Activated CD8-positive, alpha-beta memory T cell treated with anti-CD3 and anti-CD28 coated beads, Interleukin-2, amount 50 U/mL, for 24 hours (primary cell): ENCODE measurements around the gene PPP2R3A.

Experiments
- DNase-seq: peaks from one replicate; pipeline ENCODE4 v3.0.0-alpha.2; 2020; ENCODE audit errors: extremely low read depth

PPP2R3A gene

GRCh38 chr3:135967867-135968266 is 2.3 kb downstream of the PPP2R3A start:
- DNase-seq = no peak

- no peak for DNase-seq
These were observed 5.1 kb downstream of the PPP2R3A start for GRCh38 chr3:135970506-135971116.

GRCh38 chr3:135973841-135974240 is 8.3 kb downstream of the PPP2R3A start:
- DNase-seq = no peak

- no peak for DNase-seq
These were observed 9.5 kb downstream of the PPP2R3A start for GRCh38 chr3:135975053-135975452.

- DNase-seq = no peak
These were observed 10.0 kb downstream of the PPP2R3A start for GRCh38 chr3:135975536-135975935.

- no peak for DNase-seq
These were observed 14.8 kb downstream of the PPP2R3A start for GRCh38 chr3:135980343-135980742.

- no peak for DNase-seq
These were observed 16.3 kb downstream of the PPP2R3A start for GRCh38 chr3:135981701-135982403.

- DNase-seq = no peak
These were observed 16.9 kb downstream of the PPP2R3A start for GRCh38 chr3:135982404-135982761.

GRCh38 chr3:135982922-135983581 is 17.5 kb downstream of the PPP2R3A start:
- no peak for DNase-seq

GRCh38 chr3:135987661-135988060 is 22.1 kb downstream of the PPP2R3A start:
- DNase-seq = no peak

- DNase-seq = no peak
These were observed 23.7 kb downstream of the PPP2R3A start for GRCh38 chr3:135989242-135989641.

GRCh38 chr3:135990903-135991302 is 25.4 kb downstream of the PPP2R3A start:
- no peak for DNase-seq

GRCh38 chr3:135991621-135992020 is 26.1 kb downstream of the PPP2R3A start:
- DNase-seq = no peak

GRCh38 chr3:135992072-135992471 is 26.5 kb downstream of the PPP2R3A start:
- DNase-seq = no peak

GRCh38 chr3:135994708-135995337 is 29.3 kb downstream of the PPP2R3A start:
- DNase-seq = no peak

- DNase-seq = no peak
These were observed 30.2 kb downstream of the PPP2R3A start for GRCh38 chr3:135995766-135996165.

- DNase-seq = no peak
These were observed 32.2 kb downstream of the PPP2R3A start for GRCh38 chr3:135997554-135998320.

- no peak for DNase-seq
These were observed 42.7 kb downstream of the PPP2R3A start for GRCh38 chr3:136008221-136008620.

GRCh38 chr3:136008732-136009470 is 43.4 kb downstream of the PPP2R3A start:
- no peak for DNase-seq

GRCh38 chr3:136018876-136019275 is 53.3 kb downstream of the PPP2R3A start:
- no peak for DNase-seq

GRCh38 chr3:136021803-136022202 is 56.3 kb downstream of the PPP2R3A start:
- no peak for DNase-seq
